Measurements from ENCODE around the gene SHISA9.

SHISA9 gene

DNA sequence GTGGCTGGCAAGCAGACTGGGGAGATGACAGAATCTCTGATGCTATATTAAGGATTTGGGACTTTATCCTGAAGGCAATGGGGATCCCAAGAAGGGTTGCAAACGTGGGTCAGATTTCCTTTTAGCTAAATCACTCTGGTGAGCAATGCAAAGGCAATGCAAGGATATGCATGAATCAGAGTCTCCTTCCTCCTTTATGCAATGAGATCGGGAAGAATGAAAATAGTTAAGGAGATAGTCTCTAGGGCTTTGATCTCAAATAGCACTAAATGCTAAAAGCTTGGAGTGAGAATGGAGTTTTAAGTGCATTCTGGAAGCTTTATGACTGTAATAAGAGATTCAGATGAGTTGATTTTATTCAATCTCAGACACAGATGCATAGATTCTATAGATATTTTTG lies 27.2 kb upstream of the SHISA9 start:
- H3K27me3 ChIP-seq (ENCODE audit: control insufficient read depth, low read length), result no peaks in the 10 kb centered on the region
- no peaks in the 10 kb centered on the region for H3K9me3 ChIP-seq (ENCODE audit: control insufficient read depth, insufficient read depth, low read length)
- no peak overlapping the region for H3K4me3 ChIP-seq (ENCODE audit: low read length)
- H3F3A ChIP-seq (ENCODE audit: control insufficient read depth, insufficient read depth), result no peaks in the 10 kb centered on the region
- peaks cover 4% of the 10 kb centered on the region; the same call in 1 of the 2 replicates for H3K4me1 ChIP-seq (ENCODE audit: control insufficient read depth, low read length)
- no peak for TF ChIP-seq EZH2phosphoT487 (IDR thresholded peaks at IDR 0.05; ENCODE audit: borderline replicate concordance, low read length)
- TF ChIP-seq, protein P1, sequence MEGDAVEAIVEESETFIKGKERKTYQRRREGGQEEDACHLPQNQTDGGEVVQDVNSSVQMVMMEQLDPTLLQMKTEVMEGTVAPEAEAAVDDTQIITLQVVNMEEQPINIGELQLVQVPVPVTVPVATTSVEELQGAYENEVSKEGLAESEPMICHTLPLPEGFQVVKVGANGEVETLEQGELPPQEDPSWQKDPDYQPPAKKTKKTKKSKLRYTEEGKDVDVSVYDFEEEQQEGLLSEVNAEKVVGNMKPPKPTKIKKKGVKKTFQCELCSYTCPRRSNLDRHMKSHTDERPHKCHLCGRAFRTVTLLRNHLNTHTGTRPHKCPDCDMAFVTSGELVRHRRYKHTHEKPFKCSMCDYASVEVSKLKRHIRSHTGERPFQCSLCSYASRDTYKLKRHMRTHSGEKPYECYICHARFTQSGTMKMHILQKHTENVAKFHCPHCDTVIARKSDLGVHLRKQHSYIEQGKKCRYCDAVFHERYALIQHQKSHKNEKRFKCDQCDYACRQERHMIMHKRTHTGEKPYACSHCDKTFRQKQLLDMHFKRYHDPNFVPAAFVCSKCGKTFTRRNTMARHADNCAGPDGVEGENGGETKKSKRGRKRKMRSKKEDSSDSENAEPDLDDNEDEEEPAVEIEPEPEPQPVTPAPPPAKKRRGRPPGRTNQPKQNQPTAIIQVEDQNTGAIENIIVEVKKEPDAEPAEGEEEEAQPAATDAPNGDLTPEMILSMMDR (IDR thresholded peaks at IDR 0.05; ENCODE audit: low read depth, low read length, poor library complexity, severe bottlenecking), result no peak
- no peaks in the 10 kb centered on the region for H4K20me1 ChIP-seq (ENCODE audit: control insufficient read depth, insufficient read depth, low read depth, low read length)
- no peak overlapping the region for H3K27ac ChIP-seq (ENCODE audit: low read depth, low read length)
- H3K4me2 ChIP-seq (ENCODE audit: low read length), result no peak overlapping the region
- no peaks in the 10 kb centered on the region for H3K9me2 ChIP-seq (replicated peaks; ENCODE audit: control insufficient read depth, low read length)
- H3K79me2 ChIP-seq (ENCODE audit: control insufficient read depth, low read length), result no peaks in the 10 kb centered on the region
- H3K36me3 ChIP-seq (ENCODE audit: control insufficient read depth, low read length), result no peaks in the 10 kb centered on the region

DNA sequence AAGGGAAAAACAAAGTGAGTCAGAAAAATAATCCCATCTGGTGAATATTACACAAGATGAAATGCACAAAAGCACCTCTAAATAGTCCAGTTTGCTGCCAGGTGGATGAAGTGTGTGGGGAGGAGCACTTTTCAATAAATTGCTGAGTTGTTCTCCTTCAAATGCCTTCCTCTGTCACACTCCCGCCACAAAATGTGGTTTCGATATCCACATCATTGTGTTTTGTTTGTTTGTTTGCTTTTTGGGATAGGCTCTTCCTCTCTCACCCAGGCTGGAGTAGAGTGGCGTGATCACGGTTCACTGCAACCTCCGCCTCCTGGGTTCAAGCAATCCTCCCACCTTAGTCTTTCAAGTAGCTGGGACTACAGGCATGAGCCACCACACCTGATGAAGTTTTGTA lies 24.6 kb upstream of the SHISA9 start:
- no peaks in the 10 kb centered on the region for H3K9me3 ChIP-seq (ENCODE audit: control insufficient read depth, insufficient read depth, low read length)
- no peaks in the 10 kb centered on the region for H3K9me2 ChIP-seq (replicated peaks; ENCODE audit: control insufficient read depth, low read length)
- H3K4me1 ChIP-seq (ENCODE audit: control insufficient read depth, low read length), result peaks cover under 1% of the 10 kb centered on the region; the same call in 1 of the 2 replicates
- H3K36me3 ChIP-seq (ENCODE audit: control insufficient read depth, low read length), result no peaks in the 10 kb centered on the region
- no peak overlapping the region for H3K4me3 ChIP-seq (ENCODE audit: low read length)
- no peaks in the 10 kb centered on the region for H3K79me2 ChIP-seq (ENCODE audit: control insufficient read depth, low read length)
- no peak overlapping the region for H3K4me2 ChIP-seq (ENCODE audit: low read length)
- TF ChIP-seq, protein P1 (IDR thresholded peaks at IDR 0.05; ENCODE audit: low read depth, low read length, poor library complexity, severe bottlenecking), result no peak
- no peak overlapping the region for H3K27ac ChIP-seq (ENCODE audit: low read depth, low read length)
- no peaks in the 10 kb centered on the region for H3K27me3 ChIP-seq (ENCODE audit: control insufficient read depth, low read length)
- no peaks in the 10 kb centered on the region for H4K20me1 ChIP-seq (ENCODE audit: control insufficient read depth, insufficient read depth, low read depth, low read length)
- no peaks in the 10 kb centered on the region for H3F3A ChIP-seq (ENCODE audit: control insufficient read depth, insufficient read depth)

DNA sequence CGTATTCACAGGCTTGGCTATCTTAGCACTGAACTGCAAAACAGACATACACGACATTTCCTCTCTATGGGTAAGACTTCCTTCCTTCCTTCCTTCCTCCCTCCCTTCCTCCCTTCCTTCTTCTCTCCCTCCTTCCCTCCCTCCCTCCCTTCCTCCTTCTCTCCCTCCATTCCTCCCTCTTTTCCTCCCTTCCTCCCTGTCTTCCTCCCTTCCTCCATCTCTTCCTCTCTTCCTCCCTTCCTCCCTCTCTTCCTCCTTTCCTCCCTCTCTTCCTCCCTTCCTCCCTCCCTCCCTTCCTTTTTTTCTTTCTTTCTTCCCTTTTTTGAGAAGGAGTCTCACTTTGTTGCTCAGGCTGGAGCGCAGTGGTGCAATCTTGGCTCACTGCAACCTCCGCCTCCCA lies 22.4 kb upstream of the SHISA9 start:
- H3K4me3 ChIP-seq (ENCODE audit: low read length), result no peak overlapping the region
- H3F3A ChIP-seq (ENCODE audit: control insufficient read depth, insufficient read depth), result no peaks in the 10 kb centered on the region
- H3K9me2 ChIP-seq (replicated peaks; ENCODE audit: control insufficient read depth, low read length), result no peaks in the 10 kb centered on the region

More for the DNA sequence above, 22.4 kb upstream of the SHISA9 start:
- Histone ChIP-seq H3K79me2 (ENCODE audit: control insufficient read depth, low read length) (no peaks in the 10 kb centered on the region), H3K27ac (ENCODE audit: low read depth, low read length) (no peak overlapping the region), H3K36me3 (ENCODE audit: control insufficient read depth, low read length) (no peaks in the 10 kb centered on the region), H4K20me1 (ENCODE audit: control insufficient read depth, insufficient read depth, low read depth, low read length) (no peaks in the 10 kb centered on the region), H3K4me1 (ENCODE audit: control insufficient read depth, low read length) (no peaks in the 10 kb centered on the region), H3K4me2 (ENCODE audit: low read length) (no peak overlapping the region), H3K27me3 (ENCODE audit: control insufficient read depth, low read length) (no peaks in the 10 kb centered on the region), H3K9me3 (ENCODE audit: control insufficient read depth, insufficient read depth, low read length) (no peaks in the 10 kb centered on the region)
- TF ChIP-seq EZH2phosphoT487 (IDR thresholded peaks at IDR 0.05; ENCODE audit: borderline replicate concordance, low read length), result no peak
- TF ChIP-seq, protein P1 (IDR thresholded peaks at IDR 0.05; ENCODE audit: low read depth, low read length, poor library complexity, severe bottlenecking), result no peak
